ENCODE measurements around the gene RETREG3. TPM values are rescaled to one million over a fixed set of nuclear protein-coding genes. Genes with fewer than 3 reads are reported as not detected.

The RETREG3 gene
- total RNA-seq, 3 donors from 2014 or later (not counting 1 experiment from before 2014, with no cell fraction given): 76.0 to 114 (median 101) TPM

DNA sequence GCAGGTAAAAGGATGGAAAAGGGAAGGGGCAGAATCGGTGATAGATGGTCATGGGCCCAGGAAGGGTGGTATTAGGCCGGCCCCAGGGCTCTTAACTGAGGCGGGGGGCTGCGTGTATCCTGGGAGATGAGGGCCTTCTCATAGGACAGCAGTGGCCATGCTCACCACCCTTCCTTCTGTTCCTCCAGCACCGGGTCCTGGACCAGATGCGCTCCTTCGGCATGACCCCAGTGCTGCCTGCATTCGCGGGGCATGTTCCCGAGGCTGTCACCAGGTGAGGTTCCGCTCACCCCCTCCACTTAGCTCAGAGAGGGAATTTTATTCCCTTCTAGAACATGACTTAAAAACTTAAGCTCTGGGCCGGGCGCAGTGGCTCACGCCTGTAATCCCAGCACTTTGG lies 70.7 kb downstream of the RETREG3 start:
- Histone ChIP-seq H3K4me1 (ENCODE audit: control insufficient read depth, insufficient read depth, low read length) (peaks cover 29% of the 10 kb centered on the region), H3K4me3 (ENCODE audit: low read length) (no peak overlapping the region), H3K9me3 (ENCODE audit: control insufficient read depth, insufficient read depth, low read length) (no peaks in the 10 kb centered on the region), H3K27me3 (ENCODE audit: control insufficient read depth, insufficient read depth, low read length) (no peaks in the 10 kb centered on the region), H3K27ac (ENCODE audit: low read length) (no peak overlapping the region), H3K36me3 (ENCODE audit: control insufficient read depth, insufficient read depth, low read length) (peaks cover 20% of the 10 kb centered on the region)
- no peaks in the 10 kb centered on the region for H3K9me3 Mint-ChIP-seq
- H3K27ac Mint-ChIP-seq: no peak overlapping the region
- intact Hi-C loops (cut with micrococcal nuclease): no loop called here
- TF ChIP-seq CTCF (IDR thresholded peaks at IDR 0.05): no peak
- H3K27me3 Mint-ChIP-seq (ENCODE audit: low read depth in 2 of 2): no peaks in the 10 kb centered on the region
- no peak for DNase-seq
- peak overlapping the region; percentile 68 for H3K4me3 Mint-ChIP-seq
- H3K4me1 Mint-ChIP-seq: peaks cover 14 to 38% of the 10 kb centered on the region in 2 donors
- no peak for ATAC-seq
- WGBS (ENCODE audit: insufficient coverage): 98% methylated on average over 14 of the region's 14 CpGs
- H3K36me3 Mint-ChIP-seq: no peaks in the 10 kb centered on the region

GRCh38 chr17:42537826-42538451 lies 71.2 kb downstream of the RETREG3 start:
- peak overlapping the region; percentile 68 for H3K4me3 Mint-ChIP-seq
- Histone ChIP-seq H3K4me3 (ENCODE audit: low read length) (no peak overlapping the region), H3K9me3 (ENCODE audit: control insufficient read depth, insufficient read depth, low read length) (no peaks in the 10 kb centered on the region), H3K4me1 (ENCODE audit: control insufficient read depth, insufficient read depth, low read length) (peaks cover 29% of the 10 kb centered on the region), H3K36me3 (ENCODE audit: control insufficient read depth, insufficient read depth, low read length) (peaks cover 16% of the 10 kb centered on the region), H3K27me3 (ENCODE audit: control insufficient read depth, insufficient read depth, low read length) (no peaks in the 10 kb centered on the region), H3K27ac (ENCODE audit: low read length) (no peak overlapping the region)
- intact Hi-C loops (cut with micrococcal nuclease): loop anchor here (2.0 kb wide), 1 partner anchor 17 kb away; no protein-coding TSS in a partner anchor
- no peaks in the 10 kb centered on the region for H3K27me3 Mint-ChIP-seq (ENCODE audit: low read depth in 2 of 2)
- DNase-seq (no peak), ATAC-seq (no peak)
- peak overlapping the region in 1 of 2 donors; percentile 34 for H3K27ac Mint-ChIP-seq
- 96% methylated on average over 5 of the region's 5 CpGs for WGBS (ENCODE audit: insufficient coverage)
- no peak for TF ChIP-seq CTCF (IDR thresholded peaks at IDR 0.05)
- H3K36me3 Mint-ChIP-seq: no peaks in the 10 kb centered on the region
- H3K9me3 Mint-ChIP-seq: no peaks in the 10 kb centered on the region
- peaks cover 17 to 42% of the 10 kb centered on the region in 2 donors for H3K4me1 Mint-ChIP-seq

DNA sequence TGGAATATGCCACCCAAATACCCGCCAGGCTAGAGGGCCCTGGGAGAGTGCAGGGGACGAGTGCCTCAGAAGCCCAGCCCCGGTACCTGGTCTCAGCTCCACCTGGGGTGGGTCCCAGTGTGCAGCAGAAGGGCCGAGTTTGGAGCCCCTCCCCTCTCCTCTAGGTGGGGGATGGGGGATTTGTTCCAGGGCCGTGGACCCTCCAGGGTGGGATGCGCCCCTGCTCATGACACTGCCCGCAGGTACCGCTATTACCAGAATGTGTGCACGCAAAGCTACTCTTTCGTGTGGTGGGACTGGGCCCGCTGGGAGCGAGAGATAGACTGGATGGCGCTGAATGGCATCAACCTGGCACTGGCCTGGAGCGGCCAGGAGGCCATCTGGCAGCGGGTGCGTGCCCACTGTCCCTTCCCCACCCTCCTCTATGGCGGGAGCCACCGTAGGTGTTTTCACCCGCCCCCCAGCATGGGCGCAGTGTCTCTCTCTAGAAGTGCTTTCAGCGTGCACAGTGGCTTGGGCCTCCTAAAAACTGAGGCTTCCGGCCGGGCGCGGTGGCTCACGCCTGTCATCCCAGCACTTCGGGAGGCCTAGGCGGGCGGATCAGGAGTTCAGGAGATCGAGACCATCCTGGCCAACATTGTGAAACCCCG lies 71.9 kb downstream of the RETREG3 start:
- TF ChIP-seq CTCF (IDR thresholded peaks at IDR 0.05): no peak
- peak overlapping the region; percentile 54 for H3K4me3 ChIP-seq (ENCODE audit: low read length)
- Mint-ChIP-seq H3K9me3 (no peaks in the 10 kb centered on the region), H3K4me3 (peak overlapping the region; percentile 84), H3K4me1 (peaks cover 17 to 42% of the 10 kb centered on the region in 2 donors), H3K27me3 (ENCODE audit: low read depth in 2 of 2) (no peaks in the 10 kb centered on the region), H3K27ac (peak overlapping the region in 1 of 2 donors; percentile 83), H3K36me3 (no peaks in the 10 kb centered on the region)
- DNase-seq (no peak), ATAC-seq (no peak)
- H3K36me3 ChIP-seq (ENCODE audit: control insufficient read depth, insufficient read depth, low read length): peaks cover 13% of the 10 kb centered on the region
- H3K27ac ChIP-seq (ENCODE audit: low read length): no peak overlapping the region
- H3K27me3 ChIP-seq (ENCODE audit: control insufficient read depth, insufficient read depth, low read length): no peaks in the 10 kb centered on the region
- peaks cover 31% of the 10 kb centered on the region for H3K4me1 ChIP-seq (ENCODE audit: control insufficient read depth, insufficient read depth, low read length)
- intact Hi-C loops (cut with micrococcal nuclease): loop anchor here (2.0 kb wide), 1 partner anchor 18 kb away; no protein-coding TSS in a partner anchor
- 88% methylated on average over 28 of the region's 31 CpGs for WGBS (ENCODE audit: insufficient coverage)
- no peaks in the 10 kb centered on the region for H3K9me3 ChIP-seq (ENCODE audit: control insufficient read depth, insufficient read depth, low read length)

Data from natural killer cell (primary cell).